HEK293 (cell line): ENCODE measurements around the gene GSN.
A peak's percentile ranks its signal among the peaks of the same experiment; 100 is the strongest.

Source experiments
- BCL11B ChIP-seq: fragments of 450-650 bp; formaldehyde crosslinking; IDR thresholded peaks from 2 replicates; pipeline ENCODE4 v1.5.1; 2016; ENCODE audit warnings: low read depth, missing biosample characterization, missing genetic modification characterization
- BCL6B ChIP-seq: fragments of 450-650 bp; formaldehyde crosslinking; IDR thresholded peaks from 2 replicates; pipeline ENCODE4 v1.5.1; 2017; ENCODE audit warnings: missing biosample characterization, missing genetic modification characterization
- ELK4 ChIP-seq: IDR thresholded peaks from 2 replicates; pipeline ENCODE4 v1.6.1; 2011; ENCODE audit warnings: mild to moderate bottlenecking, low read depth, low read length, borderline replicate concordance
- FEZF1 ChIP-seq: fragments of 450-650 bp; formaldehyde crosslinking; IDR thresholded peaks from 2 replicates; pipeline ENCODE4 v1.5.1; 2016; ENCODE audit warnings: missing biosample characterization, missing genetic modification characterization
- GLIS2 ChIP-seq: fragments of 450-650 bp; formaldehyde crosslinking; IDR thresholded peaks from 2 replicates; pipeline ENCODE4 v1.5.1; 2016; ENCODE audit warnings: missing biosample characterization, missing genetic modification characterization
- KLF8 ChIP-seq: fragments of 450-650 bp; formaldehyde crosslinking; IDR thresholded peaks from 2 replicates; pipeline ENCODE4 v1.5.1; 2016; ENCODE audit warnings: missing biosample characterization, missing genetic modification characterization
- SCRT2 ChIP-seq: fragments of 450-650 bp; formaldehyde crosslinking; IDR thresholded peaks from 2 replicates; pipeline ENCODE4 v1.5.1; 2016; ENCODE audit warnings: missing biosample characterization, missing genetic modification characterization
- TRIM28 ChIP-seq: IDR thresholded peaks from 2 replicates; pipeline ENCODE4 v1.6.1; 2011; ENCODE audit warnings: low read length, control low read depth, borderline replicate concordance
- ZBTB49 ChIP-seq: fragments of 450-650 bp; formaldehyde crosslinking; IDR thresholded peaks from 2 replicates; pipeline ENCODE4 v1.5.1; 2016; ENCODE audit warnings: missing biosample characterization, missing genetic modification characterization, low read depth
- ZBTB8A ChIP-seq: fragments of 450-650 bp; formaldehyde crosslinking; IDR thresholded peaks from 2 replicates; pipeline ENCODE4 v1.5.1; 2016; ENCODE audit warnings: missing biosample characterization, missing genetic modification characterization
- ZNF132 ChIP-seq: fragments of 450-650 bp; formaldehyde crosslinking; IDR thresholded peaks from 2 replicates; pipeline ENCODE4 v1.5.1; 2017; ENCODE audit warnings: missing biosample characterization, missing genetic modification characterization, borderline replicate concordance
- ZNF157 ChIP-seq: fragments of 450-650 bp; formaldehyde crosslinking; IDR thresholded peaks from 2 replicates; pipeline ENCODE4 v1.5.1; 2016; ENCODE audit warnings: missing biosample characterization, missing genetic modification characterization
- ZNF18 ChIP-seq: fragments of 450-650 bp; formaldehyde crosslinking; IDR thresholded peaks from 2 replicates; pipeline ENCODE4 v1.5.1; 2016; ENCODE audit warnings: missing biosample characterization, missing genetic modification characterization
- ZNF202 ChIP-seq: fragments of 450-650 bp; formaldehyde crosslinking; IDR thresholded peaks from 2 replicates; pipeline ENCODE4 v1.5.1; 2016; ENCODE audit warnings: missing biosample characterization, missing genetic modification characterization, borderline replicate concordance
- ZNF214 ChIP-seq: fragments of 450-650 bp; formaldehyde crosslinking; IDR thresholded peaks from 2 replicates; pipeline ENCODE4 v1.5.1; 2017; ENCODE audit warnings: missing biosample characterization, mild to moderate bottlenecking, missing genetic modification characterization, borderline replicate concordance
- ZNF239 ChIP-seq: fragments of 450-650 bp; formaldehyde crosslinking; IDR thresholded peaks from 2 replicates; pipeline ENCODE4 v1.5.1; 2016; ENCODE audit warnings: missing biosample characterization, missing genetic modification characterization
- ZNF24 ChIP-seq: fragments of 450-650 bp; formaldehyde crosslinking; IDR thresholded peaks from 2 replicates; pipeline ENCODE4 v1.5.1; 2016; ENCODE audit warnings: missing biosample characterization, missing genetic modification characterization
- ZNF266 ChIP-seq: fragments of 450-650 bp; formaldehyde crosslinking; IDR thresholded peaks from 2 replicates; pipeline ENCODE4 v1.5.1; 2016; ENCODE audit warnings: missing biosample characterization, missing genetic modification characterization, low read depth
- ZNF280C ChIP-seq: fragments of 450-650 bp; formaldehyde crosslinking; IDR thresholded peaks from 2 replicates; pipeline ENCODE4 v1.5.1; 2016; ENCODE audit warnings: missing biosample characterization, missing genetic modification characterization
- ZNF302 ChIP-seq: fragments of 450-650 bp; formaldehyde crosslinking; IDR thresholded peaks from 2 replicates; pipeline ENCODE4 v1.5.1; 2016; ENCODE audit warnings: missing biosample characterization, missing genetic modification characterization, low read depth
- ZNF366 ChIP-seq: fragments of 450-650 bp; formaldehyde crosslinking; conservative IDR thresholded peaks from 2 replicates; pipeline ENCODE4 v1.5.1; 2016; ENCODE audit warnings: missing biosample characterization, missing genetic modification characterization
- ZNF398 ChIP-seq: fragments of 450-650 bp; formaldehyde crosslinking; IDR thresholded peaks from 2 replicates; pipeline ENCODE4 v1.5.1; 2017; ENCODE audit warnings: missing biosample characterization, missing genetic modification characterization
- ZNF433 ChIP-seq: fragments of 450-650 bp; formaldehyde crosslinking; IDR thresholded peaks from 2 replicates; pipeline ENCODE4 v1.5.1; 2016; ENCODE audit warnings: missing biosample characterization, missing genetic modification characterization, low read depth
- ZNF48 ChIP-seq: fragments of 450-650 bp; formaldehyde crosslinking; IDR thresholded peaks from 2 replicates; pipeline ENCODE4 v1.5.1; 2016; ENCODE audit warnings: missing biosample characterization, missing genetic modification characterization
- ZNF658 ChIP-seq: fragments of 450-650 bp; formaldehyde crosslinking; IDR thresholded peaks from 2 replicates; pipeline ENCODE4; 2016; ENCODE audit warnings: missing biosample characterization, missing genetic modification characterization
- ZNF776 ChIP-seq: fragments of 450-650 bp; formaldehyde crosslinking; IDR thresholded peaks from 2 replicates; pipeline ENCODE4 v1.5.0; 2017; ENCODE audit warnings: missing biosample characterization, missing genetic modification characterization, borderline replicate concordance
- ZNF791 ChIP-seq: fragments of 450-650 bp; formaldehyde crosslinking; IDR thresholded peaks from 2 replicates; pipeline ENCODE4 v1.5.1; 2016; ENCODE audit warnings: missing biosample characterization, missing genetic modification characterization
- ZNF843 ChIP-seq: fragments of 450-650 bp; formaldehyde crosslinking; IDR thresholded peaks from 2 replicates; pipeline ENCODE4 v1.5.1; 2016; ENCODE audit warnings: missing biosample characterization, missing genetic modification characterization
- ZXDB ChIP-seq: fragments of 450-650 bp; formaldehyde crosslinking; IDR thresholded peaks from 2 replicates; pipeline ENCODE4 v1.5.1; 2016; ENCODE audit warnings: missing biosample characterization, missing genetic modification characterization

GSN gene

GRCh38 chr9:121362813-121363621, 95.1 kb downstream of the GSN start (continued):
- TF ChIP-seq ELK4 (no peak), ZNF366 (tag by site-specific recombination) (0 out of 2 replicates have a peak, but pooled peaks have one; percentile 31), ZNF302 (tag by site-specific recombination) (no peak), BCL6B (tag by site-specific recombination) (0 out of 2 replicates have a peak, but pooled peaks have one; percentile 16), TRIM28 (no peak), ZNF48 (no peak), ZNF24 (tag by site-specific recombination) (no peak), ZNF132 (no peak), ZBTB49 (tag by site-specific recombination) (no peak), ZNF776 (tag by site-specific recombination) (no peak), ZNF658 (no peak), ZNF398 (no peak), ZNF214 (tag by site-specific recombination) (no peak), ZNF157 (tag by site-specific recombination) (no peak), ZNF433 (tag by site-specific recombination) (no peak), ZNF18 (tag by site-specific recombination) (no peak), ZNF239 (tag by site-specific recombination) (no peak), ZNF266 (tag by site-specific recombination) (no peak), ZNF843 (no peak), ZNF280C (tag by site-specific recombination) (no peak), GLIS2 (no peak), SCRT2 (no peak), ZBTB8A (no peak), ZNF202 (tag by site-specific recombination) (no peak), ZNF791 (no peak), BCL11B (tag by site-specific recombination) (no peak), FEZF1 (tag by site-specific recombination) (0 out of 2 replicates have a peak, but pooled peaks have one; percentile 27), ZXDB (no peak), KLF8 (no peak)
